Middle frontal gyrus (tissue), 1 donor: ENCODE measurements around the gene GPC6.

Experiments used
- DNase-seq: peaks from one replicate; pipeline ENCODE4 v3.0.0-alpha.2; 2015; ENCODE audit warnings: low spot score; ENCODE audit errors: extremely low spot score

Gene GPC6

GRCh38 chr13:93674337-93674755, 447.7 kb downstream of the GPC6 start:
- DNase-seq, result no peak

DNA sequence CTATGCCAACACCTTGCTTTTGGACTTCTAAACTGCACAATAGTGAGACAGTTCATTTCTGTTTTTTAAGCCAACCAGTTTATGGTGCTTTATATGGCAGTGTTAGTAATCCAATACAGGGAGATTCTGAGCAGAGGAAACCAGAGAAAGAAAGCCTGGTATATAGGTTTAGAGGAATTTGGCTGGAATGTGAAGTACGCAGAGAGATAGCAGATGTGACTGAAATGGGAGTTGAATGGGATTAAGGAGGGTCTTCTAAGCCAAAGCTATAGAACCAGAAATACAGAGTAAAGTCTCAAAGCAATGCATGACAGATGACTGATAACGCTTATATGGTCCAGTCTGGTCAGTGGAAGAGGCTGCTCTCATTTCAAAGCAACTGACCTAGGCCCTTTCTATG, 453.7 kb downstream of the GPC6 start:
- DNase-seq, result no peak

DNA sequence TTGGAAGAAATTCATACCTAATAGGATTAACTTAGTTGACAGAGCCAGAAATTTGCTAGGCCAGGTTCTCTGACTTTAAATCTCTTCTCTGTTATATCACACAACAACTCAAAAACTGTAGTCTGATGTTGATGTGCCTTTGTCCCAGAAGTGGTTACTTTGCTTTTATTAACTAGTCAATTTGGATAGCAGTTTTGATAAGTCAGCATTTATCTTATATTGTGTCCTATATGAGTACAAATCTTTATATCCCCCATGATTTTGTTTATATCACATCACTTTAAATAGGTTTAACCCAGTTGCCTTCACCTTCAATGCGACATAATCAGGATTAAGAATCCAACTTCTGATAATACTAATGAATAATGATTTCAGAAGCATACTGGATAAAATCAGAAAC, 459.3 kb downstream of the GPC6 start:
- no peak for DNase-seq

GRCh38 chr13:93686399-93686798, 459.8 kb downstream of the GPC6 start:
- no peak for DNase-seq

GRCh38 chr13:93687261-93687660, 460.7 kb downstream of the GPC6 start:
- no peak for DNase-seq

GRCh38 chr13:93689333-93689732, 462.7 kb downstream of the GPC6 start:
- no peak for DNase-seq

GRCh38 chr13:93690139-93690538, 463.5 kb downstream of the GPC6 start:
- DNase-seq, result no peak

DNA sequence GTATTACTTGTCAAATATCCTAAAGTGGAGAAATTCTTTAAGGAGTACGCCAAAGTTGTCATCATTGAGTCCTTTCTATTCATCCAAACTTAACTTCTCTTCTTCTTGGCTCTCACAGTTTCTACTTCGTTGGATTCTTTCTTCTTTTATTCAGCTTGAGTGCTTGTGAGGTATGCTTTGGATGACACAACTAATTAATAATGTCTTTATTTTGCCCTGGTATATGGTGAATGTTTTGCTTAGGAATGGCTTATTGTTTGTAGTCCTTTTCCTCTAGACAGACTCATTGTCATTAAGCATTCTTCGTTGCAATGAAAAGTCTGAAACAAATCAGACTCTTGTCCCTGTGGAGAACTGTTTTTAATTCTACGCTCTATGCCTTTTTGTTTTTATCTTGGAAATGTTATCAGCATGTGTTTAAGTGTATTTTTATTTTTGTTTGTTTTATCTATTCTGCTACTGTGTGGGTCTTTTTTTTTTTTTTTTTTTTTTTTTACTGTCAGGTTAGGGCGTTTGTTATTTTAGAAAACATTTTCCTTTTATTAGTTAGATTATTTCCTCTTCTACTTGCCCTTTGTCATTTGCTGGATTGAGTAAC, 471.5 kb downstream of the GPC6 start:
- no peak for DNase-seq

DNA sequence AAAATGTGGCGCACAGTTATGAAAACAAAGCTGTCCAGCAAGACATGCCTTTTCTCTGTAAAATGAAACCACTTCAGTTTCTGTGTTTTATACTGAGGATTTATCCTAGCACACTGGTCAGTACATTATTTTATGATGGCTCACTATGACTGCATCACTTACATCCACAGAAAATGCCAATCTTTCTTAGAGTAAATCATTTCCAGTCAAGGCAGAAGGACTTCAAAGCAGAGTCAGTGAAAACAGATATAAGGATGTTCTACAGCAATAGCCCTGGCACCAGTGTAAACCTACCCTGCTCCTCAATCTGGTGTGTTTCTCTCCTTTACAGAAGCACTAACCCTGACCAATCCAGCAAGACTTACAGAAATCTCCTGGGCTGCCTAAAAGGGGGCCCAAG, 473.5 kb downstream of the GPC6 start:
- no peak for DNase-seq

DNA sequence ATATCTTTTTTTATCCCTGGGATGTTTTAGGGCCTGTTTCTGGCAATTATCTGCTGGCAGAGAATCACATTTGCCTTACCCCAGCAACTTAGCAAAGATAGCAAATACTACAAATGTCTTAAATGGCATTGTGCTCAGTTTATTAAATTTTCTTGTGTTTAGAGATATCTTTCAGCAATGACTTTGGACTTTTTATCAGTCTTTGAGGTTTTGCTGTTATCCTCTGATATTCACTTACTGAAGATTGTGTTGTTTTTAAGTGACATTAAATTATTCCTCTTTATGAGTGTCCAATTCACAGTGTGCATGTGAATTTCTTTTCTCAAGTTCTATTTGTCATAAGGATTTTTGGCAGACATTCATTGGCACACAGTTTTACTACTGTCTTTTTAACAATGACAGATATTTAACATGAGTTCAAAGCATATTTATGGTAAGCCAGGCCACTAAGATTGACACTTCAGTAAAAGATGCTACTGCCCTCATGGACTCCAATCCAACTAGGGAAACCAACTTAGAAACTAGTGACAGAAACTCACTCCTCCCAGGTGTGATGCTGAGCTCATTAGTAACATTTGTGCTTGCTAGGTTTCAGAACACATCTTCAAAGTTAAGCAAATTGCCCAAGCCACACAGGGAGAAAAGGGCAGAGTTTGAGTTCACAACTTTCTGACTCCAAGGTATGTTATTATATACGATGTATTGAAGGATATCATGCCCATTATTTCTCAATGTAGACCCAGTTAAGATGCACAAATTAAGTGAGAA, 481.9 kb downstream of the GPC6 start:
- no peak for DNase-seq

- no peak for DNase-seq
Observed at GRCh38 chr13:93709506-93710244, 483.1 kb downstream of the GPC6 start.

- DNase-seq, result no peak
Observed at GRCh38 chr13:93714171-93714570, 487.6 kb downstream of the GPC6 start.

- DNase-seq, result no peak
Observed at GRCh38 chr13:93715866-93716265, 489.3 kb downstream of the GPC6 start.

GRCh38 chr13:93716623-93717022, 490.0 kb downstream of the GPC6 start:
- DNase-seq, result no peak

DNA sequence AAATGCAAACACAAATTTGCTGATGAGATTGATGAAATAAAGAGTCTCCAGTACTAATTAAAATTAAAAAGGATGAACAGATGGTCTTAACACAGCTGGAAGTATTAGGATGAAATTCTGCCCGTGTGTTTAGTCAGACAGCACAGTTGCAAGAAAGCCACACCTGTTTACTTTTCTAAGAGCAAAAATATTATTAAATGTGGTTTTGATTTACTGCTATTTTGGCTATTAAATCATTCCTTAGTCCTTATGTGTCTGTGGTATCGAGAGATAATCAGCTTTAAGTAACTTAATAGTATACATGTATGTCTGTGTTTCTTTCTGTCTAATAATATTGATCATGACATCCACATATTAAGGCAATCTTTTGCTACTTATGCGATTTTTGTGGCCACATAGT, 494.9 kb downstream of the GPC6 start:
- no peak for DNase-seq

DNA sequence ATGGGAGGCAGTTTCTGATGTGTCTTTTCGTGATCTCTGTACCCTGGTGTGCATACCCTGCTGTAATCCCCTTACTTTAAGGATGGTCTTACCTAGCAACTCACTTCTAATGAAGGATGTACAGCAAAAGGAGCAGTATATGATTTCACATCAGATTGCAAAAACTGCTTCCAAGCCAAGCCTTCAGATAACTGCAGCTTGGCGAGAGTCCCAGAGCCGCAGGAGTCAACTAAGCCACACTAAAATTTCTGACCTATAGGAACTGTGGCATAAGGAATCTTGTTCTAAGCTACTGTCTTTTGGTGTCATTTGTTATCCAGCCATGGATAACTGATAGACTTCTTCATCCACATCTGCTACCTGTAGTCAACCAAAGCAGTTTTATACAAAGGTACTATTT, 496.7 kb downstream of the GPC6 start:
- no peak for DNase-seq

- no peak for DNase-seq
Observed at GRCh38 chr13:93724187-93724586, 497.6 kb downstream of the GPC6 start.

- DNase-seq, result no peak
Observed at GRCh38 chr13:93726173-93726957, 499.8 kb downstream of the GPC6 start.

- no peak for DNase-seq
Observed at GRCh38 chr13:93727211-93728141, 500.9 kb downstream of the GPC6 start.

DNA sequence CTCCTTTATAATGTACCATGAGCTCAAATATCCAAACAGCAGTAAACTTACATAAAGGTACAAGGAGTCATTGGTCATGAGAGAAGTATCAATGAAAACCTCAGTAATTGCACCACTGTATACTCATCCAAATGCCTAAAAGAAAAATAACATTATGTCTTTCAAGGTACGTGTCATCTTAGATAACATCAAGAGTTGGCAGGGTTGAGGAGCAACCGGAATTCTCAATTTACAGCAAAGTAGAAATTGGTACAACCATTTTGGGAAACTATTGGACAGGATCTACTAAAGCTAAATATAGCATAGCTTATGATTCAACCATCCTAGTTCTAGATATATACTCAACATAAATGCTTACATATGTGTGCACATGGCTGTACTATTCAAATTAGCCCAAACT, 502.8 kb downstream of the GPC6 start:
- no peak for DNase-seq

GRCh38 chr13:93730780-93731179, 504.2 kb downstream of the GPC6 start:
- DNase-seq, result no peak
